CD4-positive, alpha-beta memory T cell (primary cell): Measurements from ENCODE around the gene CEP131. TPM values are rescaled to one million over a fixed set of nuclear protein-coding genes. Genes with fewer than 3 reads are reported as not detected.
A peak's percentile ranks its signal among the peaks of the same experiment; 100 is the strongest.

Experiments
- CTCF ChIA-PET: fragments of 350-600 bp; sonication (Branson Sonifier 250); formaldehyde crosslinking; loops from one replicate; lab custom pipeline; 2021; ENCODE audit warnings: inconsistent platforms; ENCODE audit not compliant: partially characterized antibody; lab: Charles Lee
- POLR2A ChIA-PET: fragments of 350-600 bp; sonication (Branson Sonifier 250); formaldehyde crosslinking; loops from one replicate; lab custom pipeline; 2021; ENCODE audit not compliant: partially characterized antibody; lab: Charles Lee
- DNase-seq, 5 donors: peaks; one replicate each; pipeline versions ENCODE4 v3.0.0 to v3.0.0-alpha.2; 2020 to 2022; ENCODE audit warnings: mixed read lengths in 1 of 5
- H3K27ac ChIP-seq: one replicate; pipeline ENCODE4 v1.7.0; 2013; ENCODE audit warnings: low read depth, low read length
- H3K27me3 ChIP-seq: 2 replicates; pipeline ENCODE4 v1.7.0; 2013; ENCODE audit warnings: mild to moderate bottlenecking, low read length, moderate library complexity; ENCODE audit not compliant: insufficient read depth
- H3K36me3 ChIP-seq: 2 replicates; pipeline ENCODE4 v1.7.0; 2013; ENCODE audit warnings: mild to moderate bottlenecking, low read length, moderate library complexity; ENCODE audit not compliant: insufficient read depth
- H3K4me1 ChIP-seq: 2 replicates; pipeline ENCODE4 v1.7.0; 2013; ENCODE audit warnings: mild to moderate bottlenecking, low read length, moderate library complexity; ENCODE audit not compliant: insufficient read depth
- H3K4me3 ChIP-seq, 2 donors: one replicate each; pipeline ENCODE4 v1.7.0; 2013; ENCODE audit warnings: low read length in 2 of 2, mild to moderate bottlenecking in 1 of 2
- H3K9me3 ChIP-seq, 2 donors: one replicate each; pipeline ENCODE4 v1.7.0; 2013; ENCODE audit warnings: low read length in 2 of 2, control low read depth in 1 of 2; ENCODE audit not compliant: control insufficient read depth in 1 of 2
- H3K27ac Mint-ChIP-seq, 7 donors: one replicate each; pipeline ENCODE4 v1.8.0; 2020 to 2021; ENCODE audit warnings: mixed read lengths in 7 of 7, mild to moderate bottlenecking in 6 of 7, inconsistent platforms in 3 of 7, moderate library complexity in 3 of 7
- H3K27me3 Mint-ChIP-seq, 2 donors: one replicate each; pipeline ENCODE4 v1.8.0; 2020 to 2021; ENCODE audit warnings: mixed read lengths in 2 of 2
- H3K36me3 Mint-ChIP-seq, 2 donors: one replicate each; pipeline ENCODE4 v1.8.0; 2020 to 2021; ENCODE audit warnings: mixed read lengths in 2 of 2, inconsistent platforms in 1 of 2, mild to moderate bottlenecking in 1 of 2
- H3K4me1 Mint-ChIP-seq, 4 donors: one replicate each; pipeline ENCODE4 v1.8.0; 2020 to 2021; ENCODE audit warnings: mixed read lengths in 4 of 4, mild to moderate bottlenecking in 1 of 4
- H3K4me3 Mint-ChIP-seq, 8 donors: one replicate each; pipeline ENCODE4 v1.8.0; 2020 to 2021; ENCODE audit warnings: mixed read lengths in 8 of 8, mild to moderate bottlenecking in 7 of 8, moderate library complexity in 6 of 8, inconsistent platforms in 3 of 8
- H3K9me3 Mint-ChIP-seq, 8 donors: one replicate each; pipeline ENCODE4 v1.8.0; 2020 to 2021; ENCODE audit warnings: mixed read lengths in 8 of 8, mild to moderate bottlenecking in 5 of 8, inconsistent platforms in 3 of 8, moderate library complexity in 1 of 8
- intact Hi-C: fragments of 100-400 bp; cut with micrococcal nuclease; formaldehyde crosslinking; loops from one replicate; pipeline ENCODE4 v1.15.1; 2023
- polyA plus RNA-seq, 2 donors: library from polyadenylated mRNA; unstranded; fragments of 300-500 nt; fragmentation: Illumina TruSeq; gene quantifications; one replicate each; pipeline ENCODE4 v1.2.3, GENCODE V29; 2021
- total RNA-seq, 2 experiments: library from RNA; stranded (reverse); gene quantifications; one replicate each; pipeline ENCODE4 v1.2.3, GENCODE V29; 2021

The CEP131 gene
- total and polyA plus RNA-seq, 4 experiments from 2014 or later, result 1.7 to 10.5 (median 6.7) TPM

- DNase-seq, result no peak
- peak overlapping the region; percentile 46 to 81 (median 78) for H3K4me3 Mint-ChIP-seq
- peak overlapping the region; percentile 28 for H3K27ac ChIP-seq
- no peaks in the 10 kb centered on the region for H3K27me3 Mint-ChIP-seq
- no peaks in the 10 kb centered on the region for H3K27me3 ChIP-seq
- peaks cover 0 to 22% (median 17%) of the 10 kb centered on the region in 4 donors for H3K4me1 Mint-ChIP-seq
- no peaks in the 10 kb centered on the region for H3K9me3 ChIP-seq
- POLR2A ChIA-PET, result interaction anchor here (2.1 to 3.0 kb wide), 2 partner anchors 15 to 16 kb away, joined by 16 to 48 read pairs; partner anchors contain the start of genes NDUFAF8 and TEPSIN
- H3K9me3 Mint-ChIP-seq, result peaks cover 0 to 2% (median 0%) of the 10 kb centered on the region in 8 donors
- intact Hi-C loops, result loop anchor here (1.0 kb wide), 2 partner anchors 16 to 72 kb away; partner anchors contain the start of genes NDUFAF8, SLC38A10 and TEPSIN
- H3K36me3 ChIP-seq, result no peaks in the 10 kb centered on the region
- H3K4me1 ChIP-seq, result peaks cover 18% of the 10 kb centered on the region
- H3K4me3 ChIP-seq, result peak overlapping the region in 1 of 2 donors; percentile 46
- CTCF ChIA-PET, result no interaction called here
- H3K27ac Mint-ChIP-seq, result peak overlapping the region in 4 of 7 donors; percentile 22 to 81 (median 78)
- H3K36me3 Mint-ChIP-seq, result peaks cover 0 to 12% of the 10 kb centered on the region in 2 donors
Measured at GRCh38 chr17:81223762-81224130, 981 bp upstream of the CEP131 start.

- CTCF ChIA-PET, result interaction anchor here (0.7 kb wide), 1 partner anchor 16 kb away, joined by 6 read pairs; the partner anchor contains the start of genes NDUFAF8 and TEPSIN
- intact Hi-C loops, result no loop called here
- Histone ChIP-seq H3K4me3 (peak overlapping the region in 1 of 2 donors; percentile 50), H3K27ac (peak overlapping the region; percentile 54), H3K4me1 (peaks cover 18% of the 10 kb centered on the region), H3K27me3 (no peaks in the 10 kb centered on the region), H3K9me3 (no peaks in the 10 kb centered on the region), H3K36me3 (no peaks in the 10 kb centered on the region)
- no peaks in the 10 kb centered on the region for H3K27me3 Mint-ChIP-seq
- H3K4me3 Mint-ChIP-seq, result peak overlapping the region; percentile 69 to 85 (median 74)
- H3K9me3 Mint-ChIP-seq, result peaks cover 0 to 2% (median 0%) of the 10 kb centered on the region in 8 donors
- H3K36me3 Mint-ChIP-seq, result peaks cover 0 to 3% of the 10 kb centered on the region in 2 donors
- DNase-seq, result no peak
- peaks cover 0 to 20% (median 13%) of the 10 kb centered on the region in 4 donors for H3K4me1 Mint-ChIP-seq
- H3K27ac Mint-ChIP-seq, result peak overlapping the region in 1 of 7 donors; percentile 80
- POLR2A ChIA-PET, result interaction anchor here (0.8 to 3.0 kb wide), 6 partner anchors 11 to 330 kb away, joined by 3 to 48 read pairs (median 6); partner anchors contain the start of genes ACTG1, FAAP100, NDUFAF8 and SLC38A10
Measured at GRCh38 chr17:81222620-81222905, 202 bp downstream of the CEP131 start.

DNA sequence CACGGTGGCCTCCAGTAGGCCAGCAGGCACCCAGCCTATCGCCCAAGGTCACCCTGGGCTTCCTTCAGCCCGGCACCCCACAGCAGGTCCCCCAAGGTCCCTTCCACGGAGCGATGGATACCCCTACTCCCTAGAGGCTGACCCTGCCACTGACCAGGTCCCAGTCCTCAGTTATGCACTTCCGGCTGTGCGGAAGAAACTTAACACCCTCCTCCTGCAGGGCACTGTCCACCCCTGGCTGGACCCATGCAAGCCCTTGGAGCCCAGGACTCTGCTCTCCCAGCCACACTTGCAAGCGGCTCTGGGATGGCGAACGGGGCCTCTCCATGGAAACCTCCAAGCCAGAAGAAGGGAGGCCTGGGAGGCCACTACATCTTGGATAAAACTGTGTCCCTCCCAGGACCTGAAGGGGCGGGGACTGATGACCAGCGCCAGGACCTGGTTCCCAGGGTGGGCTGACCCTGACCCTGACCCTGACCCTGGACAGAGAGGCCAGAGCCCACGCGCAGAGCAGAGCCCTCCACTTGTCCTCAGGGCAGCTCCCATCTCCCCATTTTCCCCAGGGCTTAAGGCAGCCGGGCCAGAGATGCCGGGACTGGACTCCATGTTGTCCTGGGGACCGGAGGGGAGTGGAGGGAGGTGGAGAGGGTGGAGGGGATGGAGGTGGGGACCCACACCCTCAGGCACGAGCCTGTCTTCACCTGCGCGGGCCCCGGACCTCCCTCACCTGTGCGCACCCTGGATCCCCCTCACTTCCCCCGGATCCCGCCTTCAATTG is 734 bp downstream of the CEP131 start:
- Mint-ChIP-seq H3K27ac (no peak overlapping the region), H3K4me3 (peak overlapping the region; percentile 10 to 78 (median 44)), H3K36me3 (peaks cover 1 to 2% of the 10 kb centered on the region in 2 donors), H3K27me3 (no peaks in the 10 kb centered on the region), H3K9me3 (no peaks in the 10 kb centered on the region), H3K4me1 (peaks cover 0 to 18% (median 12%) of the 10 kb centered on the region in 4 donors)
- Histone ChIP-seq H3K9me3 (no peaks in the 10 kb centered on the region), H3K4me3 (peak overlapping the region in 1 of 2 donors; percentile 50), H3K4me1 (peaks cover 18% of the 10 kb centered on the region), H3K27me3 (no peaks in the 10 kb centered on the region), H3K27ac (peak overlapping the region; percentile 54), H3K36me3 (no peaks in the 10 kb centered on the region)
- POLR2A ChIA-PET, result interaction anchor here (1.0 to 3.0 kb wide), 6 partner anchors 11 to 330 kb away, joined by 3 to 48 read pairs (median 6); partner anchors contain the start of genes ACTG1, FAAP100, NDUFAF8 and SLC38A10
- no peak for DNase-seq
- intact Hi-C loops, result no loop called here
- CTCF ChIA-PET, result interaction anchor here (0.7 kb wide), 1 partner anchor 17 kb away, joined by 6 read pairs; the partner anchor contains the start of genes NDUFAF8 and TEPSIN

DNA sequence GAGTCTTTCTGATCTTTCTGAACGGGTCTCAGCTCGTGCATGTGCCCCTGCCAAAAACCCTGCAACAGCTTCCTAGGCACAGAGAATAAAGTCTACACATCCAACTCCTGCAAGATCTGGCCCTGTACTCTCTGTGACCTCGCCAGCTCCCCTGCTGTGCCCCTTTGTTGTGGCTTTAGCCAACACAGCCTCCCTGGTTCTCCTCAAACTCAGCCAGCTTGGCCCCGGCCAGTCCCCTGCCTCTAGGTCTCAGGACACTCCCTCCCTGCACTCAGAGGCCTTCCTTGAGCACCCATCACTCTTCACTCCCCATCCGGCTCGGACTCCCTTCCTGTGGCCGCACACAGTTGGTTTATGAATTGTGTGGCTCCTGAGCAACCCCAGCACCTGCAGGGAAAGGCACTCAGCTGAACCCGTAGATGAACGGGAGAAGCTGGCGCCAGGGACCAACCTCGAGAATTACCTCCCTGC is 1.4 kb downstream of the CEP131 start:
- Histone ChIP-seq H3K36me3 (no peaks in the 10 kb centered on the region), H3K9me3 (no peaks in the 10 kb centered on the region), H3K4me3 (no peak overlapping the region), H3K4me1 (peaks cover 18% of the 10 kb centered on the region), H3K27me3 (no peaks in the 10 kb centered on the region), H3K27ac (no peak overlapping the region)
- peaks cover 0 to 18% (median 12%) of the 10 kb centered on the region in 4 donors for H3K4me1 Mint-ChIP-seq
- no peaks in the 10 kb centered on the region for H3K9me3 Mint-ChIP-seq
- peak overlapping the region in 2 of 7 donors; percentile 10 to 35 for H3K27ac Mint-ChIP-seq
- H3K4me3 Mint-ChIP-seq, result peak overlapping the region in 7 of 8 donors; percentile 17 to 65 (median 58)
- no peak for DNase-seq
- no peaks in the 10 kb centered on the region for H3K27me3 Mint-ChIP-seq
- ChIA-PET POLR2A (interaction anchor here (1.4 to 3.0 kb wide), 2 partner anchors 10 to 18 kb away, joined by 3 to 48 read pairs; partner anchors contain the start of genes NDUFAF8 and TEPSIN), CTCF (no interaction called here)
- intact Hi-C loops, result no loop called here
- peaks cover 2 to 6% of the 10 kb centered on the region in 2 donors for H3K36me3 Mint-ChIP-seq

GRCh38 chr17:81219476-81220180 is 3.1 kb downstream of the CEP131 start:
- H3K27ac ChIP-seq, result no peak overlapping the region
- CTCF ChIA-PET, result interaction anchor here (1.1 kb wide), 1 partner anchor 10 kb away, joined by 3 read pairs; no protein-coding TSS in a partner anchor
- H3K27me3 ChIP-seq, result no peaks in the 10 kb centered on the region
- intact Hi-C loops, result no loop called here
- H3K27me3 Mint-ChIP-seq, result no peaks in the 10 kb centered on the region
- peaks cover 3 to 6% of the 10 kb centered on the region in 2 donors for H3K36me3 Mint-ChIP-seq
- H3K4me3 Mint-ChIP-seq, result no peak overlapping the region
- H3K4me3 ChIP-seq, result no peak overlapping the region
- no peaks in the 10 kb centered on the region for H3K9me3 ChIP-seq
- H3K27ac Mint-ChIP-seq, result no peak overlapping the region
- H3K9me3 Mint-ChIP-seq, result no peaks in the 10 kb centered on the region
- peaks cover 0 to 18% (median 12%) of the 10 kb centered on the region in 4 donors for H3K4me1 Mint-ChIP-seq
- no peaks in the 10 kb centered on the region for H3K36me3 ChIP-seq
- DNase-seq, result no peak
- peaks cover 18% of the 10 kb centered on the region for H3K4me1 ChIP-seq
- POLR2A ChIA-PET, result no interaction called here

DNA sequence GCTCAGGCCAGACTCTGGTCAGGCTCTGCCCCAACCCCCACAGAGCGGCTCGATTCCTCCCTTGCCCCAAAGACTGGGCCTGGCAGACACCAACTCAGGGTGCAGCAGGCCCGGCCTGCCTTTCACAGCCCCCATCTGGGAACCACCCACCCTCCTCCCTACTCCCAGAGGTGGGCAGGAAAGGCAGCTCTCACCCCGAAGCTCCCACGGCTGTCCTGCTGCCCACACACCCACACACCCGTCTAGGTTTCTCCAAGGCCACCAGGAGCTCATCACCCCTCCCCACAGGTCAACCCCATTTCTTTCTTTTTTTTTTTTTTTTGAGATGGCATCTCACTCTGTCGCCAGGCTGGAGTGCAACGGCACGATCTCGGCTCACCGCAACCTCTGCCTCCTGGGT is 3.8 kb downstream of the CEP131 start:
- H3K9me3 ChIP-seq, result no peaks in the 10 kb centered on the region
- ChIA-PET CTCF (interaction anchor here (1.1 kb wide), 1 partner anchor 11 kb away, joined by 3 read pairs; no protein-coding TSS in a partner anchor), POLR2A (no interaction called here)
- H3K4me3 Mint-ChIP-seq, result no peak overlapping the region
- peaks cover 0 to 18% (median 12%) of the 10 kb centered on the region in 4 donors for H3K4me1 Mint-ChIP-seq
- no peak for DNase-seq
- H3K36me3 Mint-ChIP-seq, result peaks cover 3 to 6% of the 10 kb centered on the region in 2 donors
- H3K27me3 Mint-ChIP-seq, result no peaks in the 10 kb centered on the region
- peaks cover 18% of the 10 kb centered on the region for H3K4me1 ChIP-seq
- no peak overlapping the region for H3K27ac Mint-ChIP-seq
- H3K27ac ChIP-seq, result no peak overlapping the region
- H3K9me3 Mint-ChIP-seq, result no peaks in the 10 kb centered on the region
- no peak overlapping the region for H3K4me3 ChIP-seq
- intact Hi-C loops, result no loop called here
- H3K27me3 ChIP-seq, result no peaks in the 10 kb centered on the region
- no peaks in the 10 kb centered on the region for H3K36me3 ChIP-seq
